Endodermal cell (in vitro differentiated cells): ENCODE measurements around the gene NSUN5. TPM values are rescaled to one million over a fixed set of nuclear protein-coding genes. Genes with fewer than 3 reads are reported as not detected.

Source experiments
- DNase-seq: peaks from one replicate; pipeline ENCODE4 v3.0.0-alpha.2; 2017
- H3K27ac ChIP-seq: 2 replicates; pipeline ENCODE4 v1.5.1; 2013; ENCODE audit warnings: mild to moderate bottlenecking, low read depth, low read length, moderate library complexity
- H3K27me3 ChIP-seq: 2 replicates; pipeline ENCODE4 v1.6.1; 2013; ENCODE audit warnings: mild to moderate bottlenecking, low read length, moderate library complexity; ENCODE audit not compliant: insufficient read depth, control insufficient read depth, poor library complexity, severe bottlenecking
- H3K36me3 ChIP-seq: 2 replicates; pipeline ENCODE4 v1.7.0; 2013; ENCODE audit warnings: mild to moderate bottlenecking, low read length, moderate library complexity; ENCODE audit not compliant: control insufficient read depth, insufficient read depth
- H3K4me1 ChIP-seq: one replicate; pipeline ENCODE4 v1.7.0; 2013; ENCODE audit warnings: low read length; ENCODE audit not compliant: control insufficient read depth, insufficient read depth
- H3K4me3 ChIP-seq: 2 replicates; pipeline ENCODE4 v1.5.1; 2013; ENCODE audit warnings: mild to moderate bottlenecking, low read length, moderate library complexity
- H3K9ac ChIP-seq: 2 replicates; pipeline ENCODE4 v1.6.1; 2013; ENCODE audit warnings: mild to moderate bottlenecking, low read length, moderate library complexity; ENCODE audit not compliant: poor library complexity, severe bottlenecking; ENCODE audit errors: extremely low read depth
- H3K9me3 ChIP-seq: 2 replicates; pipeline ENCODE4 v1.6.1; 2013; ENCODE audit warnings: mild to moderate bottlenecking, low read length, moderate library complexity; ENCODE audit not compliant: control insufficient read depth
- H3K27ac Mint-ChIP-seq: 2 replicates; pipeline ENCODE4 v1.8.0; 2020; ENCODE audit warnings: mixed read lengths
- H3K27me3 Mint-ChIP-seq: 2 replicates; pipeline ENCODE4 v1.8.0; 2021; ENCODE audit warnings: mild to moderate bottlenecking, mixed read lengths; ENCODE audit not compliant: insufficient read depth
- H3K36me3 Mint-ChIP-seq: 2 replicates; pipeline ENCODE4 v1.8.0; 2020; ENCODE audit warnings: low read depth, mixed read lengths
- H3K4me1 Mint-ChIP-seq: 2 replicates; pipeline ENCODE4 v1.8.0; 2020; ENCODE audit warnings: mixed read lengths
- H3K4me3 Mint-ChIP-seq: 2 replicates; pipeline ENCODE4 v1.8.0; 2020; ENCODE audit warnings: mild to moderate bottlenecking, moderate library complexity, mixed read lengths
- H3K9me3 Mint-ChIP-seq: 2 replicates; pipeline ENCODE4 v1.8.0; 2020; ENCODE audit warnings: mild to moderate bottlenecking, mixed read lengths
- CTCF ChIP-seq: fragments of 200-600 bp; sonication (generic); conservative IDR thresholded peaks from 2 replicates; pipeline ENCODE4 v1.5.0; 2021; ENCODE audit warnings: antibody characterized with exemption, mild to moderate bottlenecking
- WGBS, 2 experiments: methylation state at CpG; one replicate each; pipeline versions ENCODE4 v1.1.5 to v1.1.7; 2013; ENCODE audit warnings: missing lambda C conversion rate in 2 of 2, mixed read lengths in 1 of 2; ENCODE audit not compliant: insufficient coverage in 1 of 2, insufficient read length in 1 of 2; 5-methylcytosine and 5-hydroxymethylcytosine counted together
- total RNA-seq, 2 donors: library from RNA; stranded (reverse); fragmentation: NEBNext Ultra II Directional in 1 of 2; extraction: Animal tissue kit (Norgen Biotek cat#: 25700) in 1 of 2; gene quantifications; 2 replicates in 1 of 2; 3 replicates in 1 of 2; pipeline ENCODE4 v1.2.1, GENCODE V29; 2021

Gene NSUN5
- total RNA-seq, 2 donors from 2014 or later, result 40.3 to 42.1 TPM

- no peaks in the 10 kb centered on the region for H3K36me3 ChIP-seq
Observed at GRCh38 chr7:73338321-73338720, 29.7 kb upstream of the NSUN5 start.

GRCh38 chr7:73332447-73332846 lies 23.8 kb upstream of the NSUN5 start:
- Mint-ChIP-seq H3K9me3 (no peaks in the 10 kb centered on the region), H3K27ac (no peak overlapping the region), H3K4me1 (no peaks in the 10 kb centered on the region), H3K27me3 (no peaks in the 10 kb centered on the region), H3K36me3 (no peaks in the 10 kb centered on the region), H3K4me3 (no peak overlapping the region)
- Histone ChIP-seq H3K9me3 (no peaks in the 10 kb centered on the region), H3K4me3 (no peak overlapping the region), H3K4me1 (no peaks in the 10 kb centered on the region), H3K27ac (no peak overlapping the region), H3K27me3 (no peaks in the 10 kb centered on the region), H3K36me3 (no peaks in the 10 kb centered on the region), H3K9ac (no peak overlapping the region)
- WGBS, 2 experiments, result 91 to 94% methylated on average over 4 to 5 of the region's 6 CpGs
- DNase-seq, result no peak
- TF ChIP-seq CTCF, result no peak

More at GRCh38 chr7:73338321-73338720, 29.7 kb upstream of the NSUN5 start:
- no peaks in the 10 kb centered on the region for H3K9me3 Mint-ChIP-seq
- TF ChIP-seq CTCF, result no peak
- DNase-seq, result no peak
- Histone ChIP-seq H3K4me3 (no peak overlapping the region), H3K27ac (no peak overlapping the region), H3K9me3 (no peaks in the 10 kb centered on the region), H3K4me1 (no peaks in the 10 kb centered on the region), H3K9ac (no peak overlapping the region), H3K27me3 (no peaks in the 10 kb centered on the region)
- no peaks in the 10 kb centered on the region for H3K36me3 Mint-ChIP-seq
- H3K4me1 Mint-ChIP-seq, result peaks cover 13% of the 10 kb centered on the region
- H3K27me3 Mint-ChIP-seq, result peaks cover 3% of the 10 kb centered on the region
- H3K27ac Mint-ChIP-seq, result no peak overlapping the region
- 93 to 100% methylated on average over 6 to 10 of the region's 10 CpGs for WGBS, 2 experiments
- no peak overlapping the region for H3K4me3 Mint-ChIP-seq

- 74 to 82% methylated on average over 5 to 6 of the region's 6 CpGs for whole genome bisulfite sequencing, 2 experiments
- no peaks in the 10 kb centered on the region for H3K4me1 ChIP-seq
- no peaks in the 10 kb centered on the region for H3K36me3 Mint-ChIP-seq
- no peaks in the 10 kb centered on the region for H3K9me3 Mint-ChIP-seq
- no peak overlapping the region for H3K27ac Mint-ChIP-seq
- no peak overlapping the region for H3K27ac ChIP-seq
- H3K9me3 ChIP-seq, result no peaks in the 10 kb centered on the region
- no peaks in the 10 kb centered on the region for H3K36me3 ChIP-seq
- no peak overlapping the region for H3K4me3 Mint-ChIP-seq
- H3K4me1 Mint-ChIP-seq, result no peaks in the 10 kb centered on the region
- H3K27me3 Mint-ChIP-seq, result no peaks in the 10 kb centered on the region
- no peak for TF ChIP-seq CTCF
- no peak overlapping the region for H3K4me3 ChIP-seq
- no peak for DNase-seq
- no peaks in the 10 kb centered on the region for H3K27me3 ChIP-seq
- no peak overlapping the region for H3K9ac ChIP-seq
Observed at GRCh38 chr7:73330772-73331171, 22.1 kb upstream of the NSUN5 start.
